DOHH2 (cell line): ENCODE measurements around the gene IZUMO3.

ENCODE experiments used
- CTCF ChIP-seq: fragments of 200-600 bp; sonication (generic); IDR thresholded peaks from one replicate; pipeline ENCODE4 v1.5.1; 2014; ENCODE audit warnings: antibody characterized with exemption, mild to moderate bottlenecking, low read depth, low read length; ENCODE audit not compliant: poor library complexity, severe bottlenecking
- EZH2phosphoT487 ChIP-seq: fragments of 200-600 bp; sonication (generic); IDR thresholded peaks from 2 replicates; pipeline ENCODE4 v1.6.1; 2017; ENCODE audit warnings: borderline replicate concordance, mild to moderate bottlenecking, antibody characterized with exemption, low read length, moderate library complexity, mixed read lengths

DNA sequence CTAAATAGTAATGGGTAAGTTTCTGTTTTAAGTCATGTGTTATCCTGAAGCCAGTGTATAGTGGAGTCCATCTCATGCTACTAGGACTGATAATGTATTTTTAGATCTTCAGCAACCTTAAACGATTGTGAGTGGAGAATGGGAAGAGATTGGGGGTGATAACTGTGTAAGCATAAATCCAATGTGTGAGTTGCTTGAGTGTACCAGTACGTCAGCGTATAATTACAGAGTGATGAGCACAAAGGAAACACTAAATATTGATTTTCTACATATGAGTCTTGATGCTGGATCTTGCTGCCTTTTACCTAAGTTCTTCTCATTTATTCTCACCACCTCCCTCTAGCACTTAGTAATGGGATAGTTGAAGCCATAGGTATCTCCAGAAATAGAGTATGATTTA is 16.3 kb upstream of the IZUMO3 start:
- no peak for TF ChIP-seq CTCF
- TF ChIP-seq EZH2phosphoT487, result no peak
